ENCODE measurements around the gene TRIL.
A peak's percentile ranks its signal among the peaks of the same experiment; 100 is the strongest.

The TRIL gene

GRCh38 chr7:28942168-28942567 lies 16.0 kb downstream of the TRIL start:
- Histone ChIP-seq H3K36me3 (ENCODE audit: insufficient read depth, low read length) (no peaks in the 10 kb centered on the region), H3K4me1 (ENCODE audit: insufficient read depth, low read length) (peaks cover 9% of the 10 kb centered on the region), H2AFZ (ENCODE audit: low read depth, low read length) (no peak overlapping the region), H3K4me3 (ENCODE audit: low read length) (no peak overlapping the region), H3K27me3 (ENCODE audit: insufficient read depth, low read length) (no peaks in the 10 kb centered on the region), H3K9me3 (ENCODE audit: low read length) (no peaks in the 10 kb centered on the region)

- H2AFZ ChIP-seq (ENCODE audit: low read depth, low read length): no peak overlapping the region
- no peaks in the 10 kb centered on the region for H3K9me3 ChIP-seq (ENCODE audit: low read length)
- no peak overlapping the region for H3K4me3 ChIP-seq (ENCODE audit: low read length)
- H3K36me3 ChIP-seq (ENCODE audit: insufficient read depth, low read length): no peaks in the 10 kb centered on the region
- no peaks in the 10 kb centered on the region for H3K27me3 ChIP-seq (ENCODE audit: insufficient read depth, low read length)
- peaks cover 9% of the 10 kb centered on the region for H3K4me1 ChIP-seq (ENCODE audit: insufficient read depth, low read length)
Observed at GRCh38 chr7:28941633-28942032, 16.5 kb downstream of the TRIL start.

- Histone ChIP-seq H3K9me3 (ENCODE audit: low read length) (no peaks in the 10 kb centered on the region), H3K36me3 (ENCODE audit: insufficient read depth, low read length) (no peaks in the 10 kb centered on the region), H3K4me3 (ENCODE audit: low read length) (no peak overlapping the region), H2AFZ (ENCODE audit: low read depth, low read length) (no peak overlapping the region), H3K4me1 (ENCODE audit: insufficient read depth, low read length) (peaks cover 9% of the 10 kb centered on the region), H3K27me3 (ENCODE audit: insufficient read depth, low read length) (no peaks in the 10 kb centered on the region)
Observed at GRCh38 chr7:28940741-28941384, 17.3 kb downstream of the TRIL start.

GRCh38 chr7:28939844-28940544 lies 18.1 kb downstream of the TRIL start:
- Histone ChIP-seq H2AFZ (ENCODE audit: low read depth, low read length) (no peak overlapping the region), H3K4me1 (ENCODE audit: insufficient read depth, low read length) (peaks cover 9% of the 10 kb centered on the region), H3K27me3 (ENCODE audit: insufficient read depth, low read length) (no peaks in the 10 kb centered on the region), H3K4me3 (ENCODE audit: low read length) (no peak overlapping the region), H3K36me3 (ENCODE audit: insufficient read depth, low read length) (no peaks in the 10 kb centered on the region), H3K9me3 (ENCODE audit: low read length) (no peaks in the 10 kb centered on the region)

GRCh38 chr7:28939367-28939766 lies 18.8 kb downstream of the TRIL start:
- H3K4me3 ChIP-seq (ENCODE audit: low read length): no peak overlapping the region
- no peaks in the 10 kb centered on the region for H3K27me3 ChIP-seq (ENCODE audit: insufficient read depth, low read length)
- peaks cover 10% of the 10 kb centered on the region for H3K4me1 ChIP-seq (ENCODE audit: insufficient read depth, low read length)
- no peaks in the 10 kb centered on the region for H3K36me3 ChIP-seq (ENCODE audit: insufficient read depth, low read length)
- no peaks in the 10 kb centered on the region for H3K9me3 ChIP-seq (ENCODE audit: low read length)
- H2AFZ ChIP-seq (ENCODE audit: low read depth, low read length): no peak overlapping the region

- no peaks in the 10 kb centered on the region for H3K36me3 ChIP-seq (ENCODE audit: insufficient read depth, low read length)
- no peak overlapping the region for H3K4me3 ChIP-seq (ENCODE audit: low read length)
- no peaks in the 10 kb centered on the region for H3K9me3 ChIP-seq (ENCODE audit: low read length)
Observed at GRCh38 chr7:28937619-28938018, 20.5 kb downstream of the TRIL start.

GRCh38 chr7:28937103-28937502 lies 21.0 kb downstream of the TRIL start:
- H3K4me3 ChIP-seq (ENCODE audit: low read length): no peak overlapping the region
- no peaks in the 10 kb centered on the region for H3K9me3 ChIP-seq (ENCODE audit: low read length)
- H3K27me3 ChIP-seq (ENCODE audit: insufficient read depth, low read length): no peaks in the 10 kb centered on the region
- no peaks in the 10 kb centered on the region for H3K36me3 ChIP-seq (ENCODE audit: insufficient read depth, low read length)
- peaks cover 23% of the 10 kb centered on the region for H3K4me1 ChIP-seq (ENCODE audit: insufficient read depth, low read length)
- H2AFZ ChIP-seq (ENCODE audit: low read depth, low read length): no peak overlapping the region

More at GRCh38 chr7:28937619-28938018, 20.5 kb downstream of the TRIL start:
- H2AFZ ChIP-seq (ENCODE audit: low read depth, low read length): no peak overlapping the region
- no peaks in the 10 kb centered on the region for H3K27me3 ChIP-seq (ENCODE audit: insufficient read depth, low read length)
- peaks cover 23% of the 10 kb centered on the region for H3K4me1 ChIP-seq (ENCODE audit: insufficient read depth, low read length)

GRCh38 chr7:28933846-28934320 lies 24.2 kb downstream of the TRIL start:
- no peak overlapping the region for H3K4me3 ChIP-seq (ENCODE audit: low read length)
- H2AFZ ChIP-seq (ENCODE audit: low read depth, low read length): peak overlapping the region; percentile 30
- H3K36me3 ChIP-seq (ENCODE audit: insufficient read depth, low read length): no peaks in the 10 kb centered on the region
- no peaks in the 10 kb centered on the region for H3K9me3 ChIP-seq (ENCODE audit: low read length)
- H3K4me1 ChIP-seq (ENCODE audit: insufficient read depth, low read length): peaks cover 14% of the 10 kb centered on the region
- no peaks in the 10 kb centered on the region for H3K27me3 ChIP-seq (ENCODE audit: insufficient read depth, low read length)

GRCh38 chr7:28931565-28931964 lies 26.6 kb downstream of the TRIL start:
- Histone ChIP-seq H3K4me1 (ENCODE audit: insufficient read depth, low read length) (peaks cover 14% of the 10 kb centered on the region), H3K9me3 (ENCODE audit: low read length) (no peaks in the 10 kb centered on the region), H3K36me3 (ENCODE audit: insufficient read depth, low read length) (no peaks in the 10 kb centered on the region), H2AFZ (ENCODE audit: low read depth, low read length) (no peak overlapping the region), H3K27me3 (ENCODE audit: insufficient read depth, low read length) (no peaks in the 10 kb centered on the region), H3K4me3 (ENCODE audit: low read length) (no peak overlapping the region)

- H3K9me3 ChIP-seq (ENCODE audit: low read length): no peaks in the 10 kb centered on the region
- no peaks in the 10 kb centered on the region for H3K27me3 ChIP-seq (ENCODE audit: insufficient read depth, low read length)
- H3K4me3 ChIP-seq (ENCODE audit: low read length): peak overlapping the region; percentile 13
- H3K36me3 ChIP-seq (ENCODE audit: insufficient read depth, low read length): no peaks in the 10 kb centered on the region
- peak overlapping the region; percentile 57 for H2AFZ ChIP-seq (ENCODE audit: low read depth, low read length)
- H3K4me1 ChIP-seq (ENCODE audit: insufficient read depth, low read length): peaks cover 5% of the 10 kb centered on the region
Observed at GRCh38 chr7:28926871-28927597, 31.1 kb downstream of the TRIL start.

- Histone ChIP-seq H3K27me3 (ENCODE audit: insufficient read depth, low read length) (no peaks in the 10 kb centered on the region), H3K4me3 (ENCODE audit: low read length) (no peak overlapping the region), H3K4me1 (ENCODE audit: insufficient read depth, low read length) (peaks cover 7% of the 10 kb centered on the region), H3K9me3 (ENCODE audit: low read length) (no peaks in the 10 kb centered on the region), H3K36me3 (ENCODE audit: insufficient read depth, low read length) (no peaks in the 10 kb centered on the region), H2AFZ (ENCODE audit: low read depth, low read length) (no peak overlapping the region)
Observed at GRCh38 chr7:28922624-28923331, 35.4 kb downstream of the TRIL start.

- Histone ChIP-seq H3K27me3 (ENCODE audit: insufficient read depth, low read length) (no peaks in the 10 kb centered on the region), H3K36me3 (ENCODE audit: insufficient read depth, low read length) (no peaks in the 10 kb centered on the region), H2AFZ (ENCODE audit: low read depth, low read length) (peak overlapping the region; percentile 39), H3K9me3 (ENCODE audit: low read length) (no peaks in the 10 kb centered on the region), H3K4me3 (ENCODE audit: low read length) (no peak overlapping the region), H3K4me1 (ENCODE audit: insufficient read depth, low read length) (peaks cover 7% of the 10 kb centered on the region)
Observed at GRCh38 chr7:28921822-28922221, 36.3 kb downstream of the TRIL start.

GRCh38 chr7:28920424-28920823 lies 37.7 kb downstream of the TRIL start:
- H3K4me1 ChIP-seq (ENCODE audit: insufficient read depth, low read length): peaks cover 7% of the 10 kb centered on the region
- H3K36me3 ChIP-seq (ENCODE audit: insufficient read depth, low read length): no peaks in the 10 kb centered on the region
- H2AFZ ChIP-seq (ENCODE audit: low read depth, low read length): no peak overlapping the region
- H3K4me3 ChIP-seq (ENCODE audit: low read length): no peak overlapping the region
- no peaks in the 10 kb centered on the region for H3K27me3 ChIP-seq (ENCODE audit: insufficient read depth, low read length)
- H3K9me3 ChIP-seq (ENCODE audit: low read length): no peaks in the 10 kb centered on the region
